ENCODE results near the gene KDM4E. TPM values are rescaled to one million over a fixed set of nuclear protein-coding genes. Genes with fewer than 3 reads are reported as not detected.
A peak's percentile ranks its signal among the peaks of the same experiment; 100 is the strongest.

The KDM4E gene
- polyA plus RNA-seq, 1 donor (not counting 4 experiments of a cell fraction or from before 2014, with no cell fraction given), result not detected

- H3K4me1 ChIP-seq (ENCODE audit: control insufficient read depth, extremely low read depth, insufficient read depth, low read length), result no peaks in the 10 kb centered on the region
- H2AFZ ChIP-seq (ENCODE audit: control insufficient read depth, low read length), result no peak overlapping the region
- dilution Hi-C loops (cut with MboI; ENCODE audit: extremely low pct_ligation_motif_present, low sequenced_read_pairs), result no loop called here
- H3K36me3 ChIP-seq (ENCODE audit: control insufficient read depth in 2 of 2, extremely low read depth in 1 of 2, insufficient read depth in 2 of 2, low read length in 2 of 2), result no peaks in the 10 kb centered on the region
- DNase-seq (ENCODE audit: low read depth, low spot score) (no peak), FAIRE-seq (no peak)
- no peaks in the 10 kb centered on the region for H3K79me2 ChIP-seq (ENCODE audit: control insufficient read depth, insufficient read depth, low read length)
- H3K27me3 ChIP-seq (ENCODE audit: control insufficient read depth, extremely low read depth, insufficient read depth, low read length), result peaks cover 5% of the 10 kb centered on the region
- no peak for TF ChIP-seq CTCF (optimal IDR thresholded peaks at IDR 0.05 in 1 of 3, IDR thresholded peaks at IDR 0.05 in 1 of 3, conservative IDR thresholded peaks at IDR 0.05 in 1 of 3; ENCODE audit: extremely low read depth in 1 of 3, insufficient read depth in 2 of 3, low read length in 3 of 3)
- TF ChIP-seq EZH2 (IDR thresholded peaks at IDR 0.05; ENCODE audit: low read length), result no peak
- no peak overlapping the region for H3K9ac ChIP-seq (ENCODE audit: control insufficient read depth, extremely low read depth, insufficient read depth, low read length)
- H4K20me1 ChIP-seq (ENCODE audit: control insufficient read depth, extremely low read depth, insufficient read depth, low read length), result no peaks in the 10 kb centered on the region
- H3K4me2 ChIP-seq (ENCODE audit: control insufficient read depth, extremely low read depth, insufficient read depth, low read depth, low read length), result no peak overlapping the region
- no peak overlapping the region for H3K4me3 ChIP-seq (ENCODE audit: control insufficient read depth in 2 of 3, extremely low read depth in 1 of 3, insufficient read depth in 2 of 3, low read depth in 1 of 3, low read length in 3 of 3)
- H3K27ac ChIP-seq (ENCODE audit: control insufficient read depth, insufficient read depth, low read length), result no peak overlapping the region
- no peaks in the 10 kb centered on the region for H3K9me3 ChIP-seq (ENCODE audit: control insufficient read depth, low read depth, low read length)
- no peaks in the 10 kb centered on the region for H3K9me1 ChIP-seq (ENCODE audit: control insufficient read depth, extremely low read depth, insufficient read depth, low read length)
Measured at GRCh38 chr11:94993400-94993943, 31.6 kb upstream of the KDM4E start.

- H3K4me3 ChIP-seq (ENCODE audit: control insufficient read depth in 2 of 3, extremely low read depth in 1 of 3, insufficient read depth in 2 of 3, low read depth in 1 of 3, low read length in 3 of 3), result no peak overlapping the region
- H4K20me1 ChIP-seq (ENCODE audit: control insufficient read depth, extremely low read depth, insufficient read depth, low read length), result no peaks in the 10 kb centered on the region
- H3K36me3 ChIP-seq (ENCODE audit: control insufficient read depth in 2 of 2, extremely low read depth in 1 of 2, insufficient read depth in 2 of 2, low read length in 2 of 2), result no peaks in the 10 kb centered on the region
- no peaks in the 10 kb centered on the region for H3K9me1 ChIP-seq (ENCODE audit: control insufficient read depth, extremely low read depth, insufficient read depth, low read length)
- FAIRE-seq (no peak), DNase-seq (ENCODE audit: low read depth, low spot score) (no peak)
- H3K9ac ChIP-seq (ENCODE audit: control insufficient read depth, extremely low read depth, insufficient read depth, low read length), result no peak overlapping the region
- no peaks in the 10 kb centered on the region for H3K79me2 ChIP-seq (ENCODE audit: control insufficient read depth, insufficient read depth, low read length)
- no peak overlapping the region for H3K27ac ChIP-seq (ENCODE audit: control insufficient read depth, insufficient read depth, low read length)
- no peak for TF ChIP-seq EZH2 (IDR thresholded peaks at IDR 0.05; ENCODE audit: low read length)
- peak in 1 of 3 experiments; percentile 22 for TF ChIP-seq CTCF (optimal IDR thresholded peaks at IDR 0.05 in 1 of 3, IDR thresholded peaks at IDR 0.05 in 1 of 3, conservative IDR thresholded peaks at IDR 0.05 in 1 of 3; ENCODE audit: extremely low read depth in 1 of 3, insufficient read depth in 2 of 3, low read length in 3 of 3)
- no peak overlapping the region for H3K4me2 ChIP-seq (ENCODE audit: control insufficient read depth, extremely low read depth, insufficient read depth, low read depth, low read length)
- dilution Hi-C loops (cut with MboI; ENCODE audit: extremely low pct_ligation_motif_present, low sequenced_read_pairs), result no loop called here
- H3K9me3 ChIP-seq (ENCODE audit: control insufficient read depth, low read depth, low read length), result no peaks in the 10 kb centered on the region
- H3K27me3 ChIP-seq (ENCODE audit: control insufficient read depth, extremely low read depth, insufficient read depth, low read length), result no peaks in the 10 kb centered on the region
- no peak overlapping the region for H2AFZ ChIP-seq (ENCODE audit: control insufficient read depth, low read length)
- no peaks in the 10 kb centered on the region for H3K4me1 ChIP-seq (ENCODE audit: control insufficient read depth, extremely low read depth, insufficient read depth, low read length)
Measured at GRCh38 chr11:94997437-94997836, 27.6 kb upstream of the KDM4E start.
